H1 (cell line): Measurements from ENCODE around the gene BIK. TPM values are rescaled to one million over a fixed set of nuclear protein-coding genes. Genes with fewer than 3 reads are reported as not detected.
A peak's percentile ranks its signal among the peaks of the same experiment; 100 is the strongest.

ENCODE experiments used
- CTCF ChIA-PET: fragments of 300-600 bp; sonication (Branson Sonifier 250); formaldehyde crosslinking; loops from one replicate; lab custom pipeline; 2021; ENCODE audit not compliant: partially characterized antibody; lab: Charles Lee
- POLR2A ChIA-PET: fragments of 300-600 bp; sonication (Branson Sonifier 250); formaldehyde crosslinking; loops from one replicate; lab custom pipeline; 2021; ENCODE audit warnings: inconsistent platforms; ENCODE audit not compliant: partially characterized antibody; lab: Charles Lee
- DNase-seq, 2 experiments: peaks; one replicate each; pipeline versions ENCODE4 v3.0.0 to v3.0.0-alpha.2; 2010 to 2022; ENCODE audit warnings: low spot score in 2 of 2, low read depth in 1 of 2, mixed read lengths in 1 of 2
- FAIRE-seq: peaks from 2 replicates; lab custom pipeline; 2011; peaks lifted over from hg19 to GRCh38; lab: Jason Lieb, UNC
- H2AFZ ChIP-seq: 2 replicates; pipeline ENCODE4 v1.8.1; 2012; ENCODE audit warnings: low read length, inconsistent platforms
- H2AK5ac ChIP-seq: 2 replicates; pipeline ENCODE4 v1.6.1; 2013; ENCODE audit warnings: low read depth, low read length
- H2BK120ac ChIP-seq: replicated peaks from 2 replicates; pipeline ENCODE3; 2013; ENCODE audit warnings: low read depth, low read length, inconsistent platforms
- H2BK12ac ChIP-seq: 2 replicates; pipeline ENCODE4 v1.6.1; 2013; ENCODE audit warnings: low read depth, low read length
- H2BK15ac ChIP-seq: 2 replicates; pipeline ENCODE4 v1.6.1; 2013; ENCODE audit warnings: low read length
- H2BK20ac ChIP-seq: 2 replicates; pipeline ENCODE4 v1.6.1; 2013; ENCODE audit warnings: low read length
- H2BK5ac ChIP-seq: 2 replicates; pipeline ENCODE4 v1.6.1; 2013; ENCODE audit warnings: low read depth, low read length
- H3K14ac ChIP-seq: 2 replicates; pipeline ENCODE4 v1.6.1; 2013; ENCODE audit warnings: inconsistent platforms; ENCODE audit not compliant: insufficient read length
- H3K18ac ChIP-seq: 2 replicates; pipeline ENCODE4 v1.6.1; 2013; ENCODE audit warnings: low read length; ENCODE audit errors: extremely low read depth
- H3K23ac ChIP-seq: 2 replicates; pipeline ENCODE4 v1.6.1; 2013; ENCODE audit warnings: inconsistent platforms; ENCODE audit not compliant: insufficient read length
- H3K23me2 ChIP-seq: 2 replicates; pipeline ENCODE4 v1.6.1; 2013; ENCODE audit warnings: low read depth, low read length
- H3K27ac ChIP-seq: 2 replicates; pipeline ENCODE4 v1.6.1; 2011; ENCODE audit warnings: low read depth, low read length, inconsistent platforms
- H3K27me3 ChIP-seq, 4 experiments: replicated peaks in 1 of 4; 1 replicate in 1 of 4; 2 replicates in 3 of 4; pipeline versions ENCODE4 v1.6.1 to v1.8.1; 2011 to 2013; ENCODE audit warnings: low read length in 3 of 4, mild to moderate bottlenecking in 3 of 4, inconsistent platforms in 2 of 4, mixed read lengths in 2 of 4, moderate library complexity in 1 of 4; ENCODE audit not compliant: control insufficient read depth in 3 of 4, insufficient read depth in 3 of 4; ENCODE audit errors: extremely low read depth in 1 of 4
- H3K36me3 ChIP-seq, 4 experiments: 2 replicates each; pipeline versions ENCODE4 v1.6.1 to v1.8.1; 2011 to 2013; ENCODE audit warnings: mild to moderate bottlenecking in 4 of 4, low read length in 3 of 4, moderate library complexity in 2 of 4, control low read depth in 1 of 4, inconsistent platforms in 1 of 4; ENCODE audit not compliant: insufficient read depth in 4 of 4, control insufficient read depth in 2 of 4
- H3K4ac ChIP-seq: replicated peaks from 2 replicates; pipeline ENCODE3; 2013; ENCODE audit warnings: low read length, low read depth, mixed read lengths, inconsistent platforms; ENCODE audit not compliant: insufficient read length
- H3K4me1 ChIP-seq, 4 experiments: replicated peaks in 1 of 4; 1 replicate in 1 of 4; 2 replicates in 3 of 4; pipeline versions ENCODE4 v1.6.1 to v1.8.1; 2011 to 2013; ENCODE audit warnings: low read length in 3 of 4, inconsistent platforms in 2 of 4, mixed read lengths in 1 of 4; ENCODE audit not compliant: insufficient read depth in 4 of 4, control insufficient read depth in 3 of 4
- H3K4me2 ChIP-seq, 2 experiments: 2 replicates each; pipeline versions ENCODE4 v1.6.1 to v1.8.1; 2011 to 2013; ENCODE audit warnings: low read depth in 2 of 2, low read length in 2 of 2, control low read depth in 1 of 2, inconsistent platforms in 1 of 2, mild to moderate bottlenecking in 1 of 2; ENCODE audit not compliant: insufficient read depth in 1 of 2
- H3K4me3 ChIP-seq, 4 experiments: fragments of 200-600, 300-600 bp in 1 of 4; sonication (generic), shearing (Covaris generic), sonication (Bioruptor Twin) in 1 of 4; 2 replicates each; pipeline versions ENCODE4 v1.5.1 to v1.8.1; 2011 to 2016; ENCODE audit warnings: low read length in 4 of 4, low read depth in 3 of 4, control low read depth in 2 of 4, inconsistent platforms in 2 of 4, mild to moderate bottlenecking in 2 of 4, mixed read lengths in 1 of 4, moderate library complexity in 1 of 4; ENCODE audit not compliant: insufficient read depth in 2 of 4; ENCODE audit errors: extremely low read depth in 1 of 4
- H3K56ac ChIP-seq: replicated peaks from 2 replicates; pipeline ENCODE3; 2013; ENCODE audit warnings: low read depth, mild to moderate bottlenecking, mixed read lengths, low read length, inconsistent platforms; ENCODE audit not compliant: insufficient read length
- H3K79me1 ChIP-seq: 2 replicates; pipeline ENCODE4 v1.6.1; 2013; ENCODE audit warnings: low read depth, low read length, control low read depth
- H3K79me2 ChIP-seq, 2 experiments: 2 replicates each; pipeline versions ENCODE4 v1.6.1 to v1.8.1; 2012 to 2013; ENCODE audit warnings: low read length in 2 of 2, mild to moderate bottlenecking in 2 of 2, inconsistent platforms in 1 of 2; ENCODE audit not compliant: insufficient read depth in 2 of 2, control insufficient read depth in 1 of 2
- H3K9ac ChIP-seq, 4 experiments: replicated peaks in 1 of 4; 1 replicate in 1 of 4; 2 replicates in 3 of 4; pipeline versions ENCODE4 v1.6.1 to v1.8.1; 2011 to 2013; ENCODE audit warnings: low read depth in 3 of 4, low read length in 3 of 4, control low read depth in 2 of 4, mild to moderate bottlenecking in 2 of 4, moderate library complexity in 2 of 4, inconsistent platforms in 1 of 4; ENCODE audit errors: extremely low read depth in 1 of 4
- H3K9me3 ChIP-seq, 2 experiments: 2 replicates each; pipeline versions ENCODE4 v1.6.1 to v1.8.1; 2012 to 2013; ENCODE audit warnings: mild to moderate bottlenecking in 2 of 2, moderate library complexity in 2 of 2, control low read depth in 1 of 2, inconsistent platforms in 1 of 2, low read depth in 1 of 2, low read length in 1 of 2, mixed read lengths in 1 of 2; ENCODE audit not compliant: insufficient read depth in 2 of 2
- H4K20me1 ChIP-seq, 2 experiments: replicated peaks in 1 of 2; 2 replicates each; pipeline versions ENCODE3 to v1.8.1; 2011 to 2013; ENCODE audit warnings: inconsistent platforms in 2 of 2, low read length in 2 of 2, mild to moderate bottlenecking in 1 of 2; ENCODE audit not compliant: insufficient read depth in 2 of 2, control insufficient read depth in 1 of 2
- H4K5ac ChIP-seq: 2 replicates; pipeline ENCODE4 v1.6.1; 2013; ENCODE audit warnings: low read length, low read depth, mixed read lengths, inconsistent platforms; ENCODE audit not compliant: insufficient read length
- H4K8ac ChIP-seq: 2 replicates; pipeline ENCODE4 v1.8.0; 2013; ENCODE audit warnings: mild to moderate bottlenecking, moderate library complexity, low read length, inconsistent platforms; ENCODE audit not compliant: insufficient read depth; ENCODE audit errors: extremely low read depth
- H4K91ac ChIP-seq: replicated peaks from 2 replicates; pipeline ENCODE3; 2013; ENCODE audit warnings: low read length, mixed read lengths, inconsistent platforms; ENCODE audit not compliant: insufficient read length
- EGR1 ChIP-seq: IDR thresholded peaks from 2 replicates; pipeline ENCODE4 v1.6.1; 2011; ENCODE audit warnings: low read depth, low read length, borderline replicate concordance
- PHF8 ChIP-seq: fragments of 200-600 bp; sonication (generic); conservative IDR thresholded peaks from 2 replicates; pipeline ENCODE4 v1.7.1; 2012; ENCODE audit warnings: low read depth, mild to moderate bottlenecking, inconsistent platforms, low read length, moderate library complexity
- SIX5 ChIP-seq: IDR thresholded peaks from 2 replicates; pipeline ENCODE4 v1.6.1; 2011; ENCODE audit warnings: mild to moderate bottlenecking, low read depth, low read length
- USF2 ChIP-seq: IDR thresholded peaks from 2 replicates; pipeline ENCODE4 v1.6.1; 2011; ENCODE audit warnings: low read length, improper control_type of control experiment
- WGBS, 2 experiments: shearing (Covaris generic) in 1 of 2; methylation state at CpG; one replicate each; pipeline versions ENCODE4 v1.1.6 to v1.1.7; 2013 to 2015; ENCODE audit warnings: low lambda C conversion rate in 2 of 2, mixed read lengths in 2 of 2, inconsistent platforms in 1 of 2, low coverage in 1 of 2, missing lambda C conversion rate in 1 of 2; ENCODE audit not compliant: insufficient replicate concordance in 2 of 2, insufficient coverage in 1 of 2, insufficient read length in 1 of 2; ENCODE audit errors: extremely low coverage in 1 of 2, missing lambda C conversion rate in 1 of 2; 5-methylcytosine and 5-hydroxymethylcytosine counted together
- polyA plus RNA-seq, 7 experiments: library from polyadenylated mRNA; depleted of rRNA in 3 of 7; stranded (reverse) in 5 of 7; unstranded in 2 of 7; fragments of >200 nt in 5 of 7; fragments of 200-250 nt in 2 of 7; gene quantifications; 1 replicate in 5 of 7; 2 replicates in 1 of 7; 4 replicates in 1 of 7; pipeline versions ENCODE4 v1.2.1 to v1.2.3, GENCODE V29; 2011 to 2013; ENCODE audit warnings: missing spikeins in 2 of 7, mixed read lengths in 2 of 7
- total RNA-seq: library from RNA; stranded (reverse); fragmentation: NEBNext Ultra II Directional; extraction: Animal tissue kit (Norgen Biotek cat#: 25700); gene quantifications from 2 replicates; pipeline ENCODE4 v1.2.1, GENCODE V29; 2021

BIK gene
- total and polyA plus RNA-seq, 2 of the 8 experiments (the other 6 are each of a cell fraction or from before 2014, with no cell fraction given): 3.3 to 5.5 TPM

GRCh38 chr22:43152357-43153071 is 42.0 kb downstream of the BIK start:
- POLR2A ChIA-PET: interaction anchor here (0.7 to 2.2 kb wide), 3 partner anchors 12 to 35 kb away, joined by 3 to 4 read pairs (median 3); no protein-coding TSS in a partner anchor
- H2AFZ ChIP-seq: no peak overlapping the region
- TF ChIP-seq PHF8: no peak
- no peak for TF ChIP-seq EGR1
- no peak for TF ChIP-seq USF2
- no peak for TF ChIP-seq SIX5

More at GRCh38 chr22:43152357-43153071, 42.0 kb downstream of the BIK start:
- no peak overlapping the region for H3K23ac ChIP-seq
- peak overlapping the region; percentile 72 for H2BK15ac ChIP-seq
- no peak overlapping the region for H4K5ac ChIP-seq
- no peaks in the 10 kb centered on the region for H3K79me1 ChIP-seq
- no peak overlapping the region for H2AK5ac ChIP-seq
- peak overlapping the region; percentile 40 for H4K91ac ChIP-seq
- H2BK12ac ChIP-seq: peak overlapping the region; percentile 80; the same call in 1 of the 2 replicates
- peaks cover 1 to 21% (median 14%) of the 10 kb centered on the region in 4 experiments for H3K27me3 ChIP-seq
- peak overlapping the region; percentile 54 to 67 for H3K4me2 ChIP-seq
- no peaks in the 10 kb centered on the region for H3K36me3 ChIP-seq
- H3K4me3 ChIP-seq: peak overlapping the region in 3 of 4 experiments; percentile 33 to 70 (median 42); a peak in 4 of 8 replicates
- H3K27ac ChIP-seq: no peak overlapping the region
- no peak for FAIRE-seq
- peaks cover 0 to 18% (median 13%) of the 10 kb centered on the region in 4 experiments; a peak in 6 of 7 replicates for H3K4me1 ChIP-seq
- peak overlapping the region; percentile 13 for H2BK120ac ChIP-seq
- CTCF ChIA-PET: interaction anchor here (0.8 to 1.0 kb wide), 2 partner anchors 33 to 41 kb away, joined by 3 to 4 read pairs; no protein-coding TSS in a partner anchor
- H3K4ac ChIP-seq: peak overlapping the region; percentile 38
- no peak overlapping the region for H3K56ac ChIP-seq
- peak overlapping the region; percentile 60; the same call in 1 of the 2 replicates for H3K18ac ChIP-seq
- peak in 1 of 2 experiments; percentile 65 for DNase-seq
- peak overlapping the region; percentile 81; the same call in 1 of the 2 replicates for H2BK5ac ChIP-seq
- no peaks in the 10 kb centered on the region for H3K9me3 ChIP-seq
- no peak overlapping the region for H3K14ac ChIP-seq
- H2BK20ac ChIP-seq: no peak overlapping the region
- WGBS, 2 experiments: 63% methylated on average over 20 of the region's 22 CpGs; no CpG with 5 or more reads in 1 of the 2 experiments
- H3K23me2 ChIP-seq: peaks cover 13% of the 10 kb centered on the region; the same call in 1 of the 2 replicates
- H3K9ac ChIP-seq: no peak overlapping the region
- no peaks in the 10 kb centered on the region for H3K79me2 ChIP-seq
- H4K8ac ChIP-seq: 0 out of 2 replicates have a peak overlapping the region, but pooled peaks have one; percentile 62
- H4K20me1 ChIP-seq: peaks cover 0 to 2% of the 10 kb centered on the region in 2 experiments
